GM21723 (cell line): Measurements from ENCODE around the gene C6orf120.

Experiments used
- ATAC-seq: cut with Tn5 transposase; IDR thresholded peaks from one replicate; pipeline ENCODE4 v1.9.1; 2021; ENCODE audit warnings: mild to moderate bottlenecking, moderate library complexity; ENCODE audit not compliant: unreplicated experiment

The C6orf120 gene

GRCh38 chr6:169701954-169702839 is at the start of gene C6orf120, which contains the start of gene WDR27:
Gene C6orf120 (plus strand): TSS chr6:169702126. CDS start chr6:169702460, 334 bp downstream.
Gene WDR27 (minus strand): TSS chr6:169702029. CDS start chr6:169689005, 13,024 bp downstream.
- ATAC-seq: peak; percentile 93

GRCh38 chr6:169652896-169653295 is 49.0 kb upstream of the C6orf120 start:
- ATAC-seq: no peak

GRCh38 chr6:169653691-169654090 is 48.2 kb upstream of the C6orf120 start:
- no peak for ATAC-seq

GRCh38 chr6:169654598-169655391 is 47.1 kb upstream of the C6orf120 start:
- peak; percentile 92 for ATAC-seq

- ATAC-seq: no peak
Observed at GRCh38 chr6:169656546-169657283, 45.2 kb upstream of the C6orf120 start.

GRCh38 chr6:169657284-169657610 is 44.7 kb upstream of the C6orf120 start:
- ATAC-seq: no peak

- no peak for ATAC-seq
Observed at GRCh38 chr6:169659820-169660610, 41.9 kb upstream of the C6orf120 start.

- no peak for ATAC-seq
Observed at GRCh38 chr6:169660751-169661390, 41.1 kb upstream of the C6orf120 start.

GRCh38 chr6:169661391-169661756 is 40.6 kb upstream of the C6orf120 start:
- ATAC-seq: no peak

- no peak for ATAC-seq
Observed at GRCh38 chr6:169663468-169663867, 38.5 kb upstream of the C6orf120 start.

- no peak for ATAC-seq
Observed at GRCh38 chr6:169664227-169664626, 37.7 kb upstream of the C6orf120 start.

- no peak for ATAC-seq
Observed at GRCh38 chr6:169665289-169665688, 36.6 kb upstream of the C6orf120 start.

GRCh38 chr6:169666441-169666840 is 35.5 kb upstream of the C6orf120 start:
- ATAC-seq: no peak

- no peak for ATAC-seq
Observed at GRCh38 chr6:169667716-169668115, 34.2 kb upstream of the C6orf120 start.

- ATAC-seq: no peak
Observed at GRCh38 chr6:169668203-169668847, 33.6 kb upstream of the C6orf120 start.

GRCh38 chr6:169669147-169669546 is 32.8 kb upstream of the C6orf120 start:
- no peak for ATAC-seq

- ATAC-seq: no peak
Observed at GRCh38 chr6:169669889-169670288, 32.0 kb upstream of the C6orf120 start.

- ATAC-seq: no peak
Observed at GRCh38 chr6:169671563-169671962, 30.4 kb upstream of the C6orf120 start.

- no peak for ATAC-seq
Observed at GRCh38 chr6:169675011-169675410, 26.9 kb upstream of the C6orf120 start.
